Inferior parietal cortex (tissue), 1 donor: Measurements from ENCODE around the gene PLCL2.
"Not testable (repeated sequence)": the region's sequence is repeated elsewhere in the genome, so short reads cannot be mapped to it uniquely, and the experiment has no call there.

Source experiments
- DNase-seq: peaks from one replicate; pipeline ENCODE4 v3.0.0-alpha.2; 2016; ENCODE audit errors: extremely low spot score

PLCL2 gene

GRCh38 chr3:17118771-17119170 is 234.0 kb downstream of the PLCL2 start:
- DNase-seq: no peak

GRCh38 chr3:17119201-17120072 is 234.7 kb downstream of the PLCL2 start:
- no peak for DNase-seq

GRCh38 chr3:17120115-17120514 is 235.4 kb downstream of the PLCL2 start:
- no peak for DNase-seq

GRCh38 chr3:17121336-17121735 is 236.6 kb downstream of the PLCL2 start:
- DNase-seq: no peak

- no peak for DNase-seq
Observed at GRCh38 chr3:17122758-17123157, 238.0 kb downstream of the PLCL2 start.

GRCh38 chr3:17125738-17126442 is 241.1 kb downstream of the PLCL2 start:
- no peak for DNase-seq

GRCh38 chr3:17128671-17129070 is 243.9 kb downstream of the PLCL2 start:
- DNase-seq: not testable (repeated sequence)

- no peak for DNase-seq
Observed at GRCh38 chr3:17129556-17129955, 244.8 kb downstream of the PLCL2 start.

- no peak for DNase-seq
Observed at GRCh38 chr3:17130956-17131355, 246.2 kb downstream of the PLCL2 start.

- DNase-seq: no peak
Observed at GRCh38 chr3:17132286-17133115, 247.7 kb downstream of the PLCL2 start.

GRCh38 chr3:17133632-17134545 is 249.1 kb downstream of the PLCL2 start:
- DNase-seq: no peak

- no peak for DNase-seq
Observed at GRCh38 chr3:17135696-17136095, 250.9 kb downstream of the PLCL2 start.

GRCh38 chr3:17136136-17136721 is 251.5 kb downstream of the PLCL2 start:
- DNase-seq: no peak

- DNase-seq: no peak
Observed at GRCh38 chr3:17137321-17137826, 252.6 kb downstream of the PLCL2 start.

GRCh38 chr3:17138246-17139039 is 253.7 kb downstream of the PLCL2 start:
- DNase-seq: no peak
